ENCODE data around the gene NANOS3. TPM values are rescaled to one million over a fixed set of nuclear protein-coding genes. Genes with fewer than 3 reads are reported as not detected.
A peak's percentile ranks its signal among the peaks of the same experiment; 100 is the strongest.

Gene NANOS3
- total and polyA plus RNA-seq, 2 of the 13 experiments (the other 11 are each of a cell fraction or from before 2014, with no cell fraction given), result 0.21 TPM; not detected in 1

DNA sequence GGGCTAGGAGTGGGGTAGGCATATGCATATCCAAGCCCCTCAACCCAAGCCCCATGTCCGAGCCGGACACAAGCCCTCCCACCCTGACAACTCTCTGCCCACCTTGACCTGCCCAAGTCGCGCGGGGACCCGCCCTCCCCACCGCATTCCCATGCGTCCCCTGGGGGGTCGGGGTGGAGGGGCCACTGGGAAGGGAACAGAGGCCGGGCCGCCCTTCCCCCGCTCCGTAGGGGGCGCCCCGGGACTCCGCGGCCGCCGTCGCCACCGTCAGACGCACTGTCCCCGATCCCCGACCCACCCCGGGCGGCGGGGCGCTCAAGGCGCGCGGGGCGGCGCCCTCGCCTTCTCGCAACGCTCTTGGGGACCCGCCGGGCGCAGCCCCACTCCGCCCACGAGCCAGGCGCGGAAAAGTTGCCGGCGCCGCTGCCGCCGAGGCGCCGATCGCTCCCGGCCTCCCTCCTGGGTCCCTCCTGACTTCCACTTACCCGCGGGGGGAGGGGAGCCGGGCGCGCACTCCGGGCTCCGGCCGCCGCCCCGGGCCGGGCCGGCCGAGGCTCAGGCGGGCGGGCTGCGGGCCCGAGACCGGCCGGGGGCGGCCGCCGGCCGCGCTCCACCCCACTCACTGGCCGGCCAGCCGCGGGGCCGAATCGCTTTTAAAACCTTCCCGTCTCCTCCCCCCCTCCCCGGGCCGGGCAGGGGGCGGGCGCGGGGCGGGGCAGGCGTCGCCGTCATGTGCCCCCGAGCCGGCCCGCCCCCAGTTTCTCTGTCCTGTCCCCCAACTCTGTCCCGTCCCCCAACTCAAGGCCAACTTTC is 34.4 kb upstream of the NANOS3 start (continued):
- TF ChIP-seq, protein P1, sequence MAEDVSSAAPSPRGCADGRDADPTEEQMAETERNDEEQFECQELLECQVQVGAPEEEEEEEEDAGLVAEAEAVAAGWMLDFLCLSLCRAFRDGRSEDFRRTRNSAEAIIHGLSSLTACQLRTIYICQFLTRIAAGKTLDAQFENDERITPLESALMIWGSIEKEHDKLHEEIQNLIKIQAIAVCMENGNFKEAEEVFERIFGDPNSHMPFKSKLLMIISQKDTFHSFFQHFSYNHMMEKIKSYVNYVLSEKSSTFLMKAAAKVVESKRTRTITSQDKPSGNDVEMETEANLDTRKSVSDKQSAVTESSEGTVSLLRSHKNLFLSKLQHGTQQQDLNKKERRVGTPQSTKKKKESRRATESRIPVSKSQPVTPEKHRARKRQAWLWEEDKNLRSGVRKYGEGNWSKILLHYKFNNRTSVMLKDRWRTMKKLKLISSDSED (CRISPR knock-in tag; IDR thresholded peaks at IDR 0.05), result no peak
- no peak for TF ChIP-seq SMAD9 (CRISPR knock-in tag; IDR thresholded peaks at IDR 0.05)
- TF ChIP-seq ZNF275 (CRISPR knock-in tag; IDR thresholded peaks at IDR 0.05; ENCODE audit: borderline replicate concordance), result no peak
- TF ChIP-seq SP4 (CRISPR knock-in tag; IDR thresholded peaks at IDR 0.05), result peak; percentile 46

GRCh38 chr19:13843104-13843921 is 33.6 kb upstream of the NANOS3 start:
- Histone ChIP-seq H3K27ac (ENCODE audit: extremely low read length, insufficient read depth, low read length) (peak overlapping the region; percentile 71), H3K9ac (ENCODE audit: insufficient read depth, low read depth, low read length) (peak overlapping the region; percentile 96), H3K79me2 (ENCODE audit: insufficient read depth, low read length) (peaks cover 24% of the 10 kb centered on the region), H3K4me2 (ENCODE audit: low read depth, low read length) (peak overlapping the region; percentile 92), H2AFZ (ENCODE audit: low read length) (no peak overlapping the region), H4K20me1 (ENCODE audit: insufficient read depth, low read length) (no peaks in the 10 kb centered on the region), H3K4me1 (ENCODE audit: insufficient read depth, low read length) (peaks cover 83% of the 10 kb centered on the region), H3K9me3 (ENCODE audit: low read length) (no peaks in the 10 kb centered on the region), H3K4me3 (replicated peaks in 1 of 3; ENCODE audit: insufficient read depth in 1 of 3, low read depth in 2 of 3, low read length in 3 of 3) (peak overlapping the region; percentile 63 to 90 (median 85)), H3K27me3 (ENCODE audit: control insufficient read depth in 1 of 2, insufficient read depth in 2 of 2, low read length in 2 of 2) (no peaks in the 10 kb centered on the region), H3K36me3 (replicated peaks in 1 of 2; ENCODE audit: control insufficient read depth in 1 of 2, insufficient read depth in 2 of 2, low read length in 2 of 2) (no peaks in the 10 kb centered on the region)
- no peak for ATAC-seq
- in situ Hi-C loops (cut with HindIII; ENCODE audit: extremely low pct_ligation_motif_present, low pct_unique_long_range_greater_than_20kb) (no loop called here), intact Hi-C loops (cut with micrococcal nuclease; ENCODE audit: unreplicated experiment) (no loop called here)
- ChIA-PET POLR2A (interaction anchor here (0.8 to 0.9 kb wide), 2 partner anchors 13 to 48 kb away, joined by 3 read pairs; partner anchors contain the start of gene ZSWIM4), CTCF (ENCODE audit: low intra/inter-chr PET ratio, low total read pairs) (no interaction called here)
- FAIRE-seq, result no peak
- 15% methylated on average over 16 of the region's 24 CpGs for WGBS (ENCODE audit: low lambda C conversion rate)
- BruUV-seq (replicated peaks), result no TSS peak
- no peak for DNase-seq (ENCODE audit: low spot score)
- TF ChIP-seq ZNF281 (CRISPR knock-in tag; IDR thresholded peaks at IDR 0.05; ENCODE audit: borderline replicate concordance) (peak; percentile 46; the same call in 1 of the 2 replicates), KDM2A (CRISPR knock-in tag; IDR thresholded peaks at IDR 0.05; ENCODE audit: borderline replicate concordance, low read depth) (peak; percentile 17; the same call in 1 of the 2 replicates)

All from HepG2 (cell line).